Neural progenitor cell (in vitro differentiated cells): Measurements from ENCODE around the gene L3MBTL3. TPM values are rescaled to one million over a fixed set of nuclear protein-coding genes. Genes with fewer than 3 reads are reported as not detected.

ENCODE experiments used
- DNase-seq: peaks from one replicate; pipeline ENCODE4 v3.0.0-alpha.2; 2016; ENCODE audit warnings: low spot score
- H2AFZ ChIP-seq: fragments of 200-600 bp; sonication (generic); replicated peaks from 2 replicates; pipeline ENCODE4 v1.6.1; 2016; ENCODE audit warnings: antibody characterized with exemption
- H3F3A ChIP-seq: fragments of 200-600 bp; sonication (generic); 2 replicates; pipeline ENCODE4 v1.6.1; 2016; ENCODE audit warnings: antibody characterized with exemption, low read depth
- H3K27ac ChIP-seq: fragments of 200-600 bp; sonication (generic); 2 replicates; pipeline ENCODE4 v1.5.1; 2016; ENCODE audit warnings: mild to moderate bottlenecking
- H3K27me3 ChIP-seq: fragments of 200-600 bp; sonication (generic); 2 replicates; pipeline ENCODE4 v1.6.1; 2016; ENCODE audit warnings: mild to moderate bottlenecking, moderate library complexity
- H3K36me3 ChIP-seq: fragments of 200-600 bp; sonication (generic); 2 replicates; pipeline ENCODE4 v1.5.1; 2016
- H3K4me1 ChIP-seq: fragments of 200-600 bp; sonication (generic); 2 replicates; pipeline ENCODE4 v1.6.1; 2016; ENCODE audit warnings: mixed run types
- H3K4me2 ChIP-seq: fragments of 200-600 bp; sonication (generic); 2 replicates; pipeline ENCODE4 v1.6.1; 2016
- H3K4me3 ChIP-seq: fragments of 200-600 bp; sonication (generic); 2 replicates; pipeline ENCODE4 v1.5.1; 2016
- H3K79me2 ChIP-seq: fragments of 200-600 bp; sonication (generic); 2 replicates; pipeline ENCODE4 v1.6.1; 2016; ENCODE audit warnings: low read depth
- H3K9ac ChIP-seq: fragments of 200-600 bp; sonication (generic); 2 replicates; pipeline ENCODE4 v1.6.1; 2016
- H3K9me3 ChIP-seq: fragments of 200-600 bp; sonication (generic); 2 replicates; pipeline ENCODE4 v1.5.1; 2016; ENCODE audit warnings: low read depth
- H4K20me1 ChIP-seq: fragments of 200-600 bp; sonication (generic); 2 replicates; pipeline ENCODE4 v1.6.1; 2016; ENCODE audit warnings: low read depth
- H3K27ac Mint-ChIP-seq: 3 replicates; pipeline ENCODE4 v1.8.0; 2021; ENCODE audit warnings: mixed read lengths
- H3K27me3 Mint-ChIP-seq: 2 replicates; pipeline ENCODE4 v1.8.0; 2022; ENCODE audit warnings: low read depth, mild to moderate bottlenecking, inconsistent platforms, moderate library complexity, mixed read lengths; ENCODE audit not compliant: insufficient read depth
- H3K36me3 Mint-ChIP-seq: 3 replicates; pipeline ENCODE4 v1.8.0; 2021; ENCODE audit warnings: mixed read lengths
- H3K4me1 Mint-ChIP-seq: 3 replicates; pipeline ENCODE4 v1.8.0; 2021; ENCODE audit warnings: mixed read lengths
- H3K4me3 Mint-ChIP-seq: 3 replicates; pipeline ENCODE4 v1.8.0; 2021; ENCODE audit warnings: mild to moderate bottlenecking, moderate library complexity, mixed read lengths
- H3K9me3 Mint-ChIP-seq: 3 replicates; pipeline ENCODE4 v1.8.0; 2020; ENCODE audit warnings: mixed read lengths
- CTCF ChIP-seq: fragments of 200-600 bp; sonication (generic); IDR thresholded peaks from 2 replicates; pipeline ENCODE4 v1.5.1; 2017; ENCODE audit warnings: antibody characterized with exemption, mild to moderate bottlenecking
- EZH2 ChIP-seq: fragments of 200-600 bp; sonication (generic); IDR thresholded peaks from 2 replicates; pipeline ENCODE4 v1.6.1; 2017; ENCODE audit warnings: antibody characterized with exemption, mild to moderate bottlenecking, moderate library complexity
- EZH2phosphoT487 ChIP-seq: fragments of 200-600 bp; sonication (generic); IDR thresholded peaks from 2 replicates; pipeline ENCODE4 v1.6.1; 2017; ENCODE audit warnings: antibody characterized with exemption
- total RNA-seq: library from RNA; depleted of rRNA; stranded (reverse); fragments of >200 nt; gene quantifications from 2 replicates; pipeline ENCODE4 v1.2.3, GENCODE V29; 2015; ENCODE audit warnings: low replicate concordance

The L3MBTL3 gene
- total RNA-seq, 1 donor from 2014 or later, result 22.2 TPM

- Mint-ChIP-seq H3K4me1 (peaks cover 26% of the 10 kb centered on the region), H3K36me3 (peaks cover 13% of the 10 kb centered on the region), H3K27ac (peak overlapping the region; percentile 64), H3K27me3 (no peaks in the 10 kb centered on the region), H3K4me3 (no peak overlapping the region), H3K9me3 (no peaks in the 10 kb centered on the region)
- Histone ChIP-seq H2AFZ (no peak overlapping the region), H3K27ac (no peak overlapping the region), H3K4me3 (no peak overlapping the region), H4K20me1 (no peaks in the 10 kb centered on the region), H3F3A (no peaks in the 10 kb centered on the region), H3K79me2 (no peaks in the 10 kb centered on the region), H3K4me1 (no peaks in the 10 kb centered on the region), H3K36me3 (no peaks in the 10 kb centered on the region), H3K27me3 (no peaks in the 10 kb centered on the region), H3K9ac (no peak overlapping the region), H3K4me2 (no peak overlapping the region), H3K9me3 (no peaks in the 10 kb centered on the region)
- no peak for DNase-seq
- TF ChIP-seq EZH2phosphoT487, result no peak
- TF ChIP-seq EZH2, result no peak
- no peak for TF ChIP-seq CTCF
Measured at GRCh38 chr6:130069485-130069884, 51.1 kb downstream of the L3MBTL3 start.

- Mint-ChIP-seq H3K36me3 (peaks cover 17% of the 10 kb centered on the region), H3K4me3 (no peak overlapping the region), H3K27me3 (no peaks in the 10 kb centered on the region), H3K27ac (no peak overlapping the region), H3K9me3 (no peaks in the 10 kb centered on the region), H3K4me1 (peaks cover 31% of the 10 kb centered on the region)
- no peaks in the 10 kb centered on the region for H3K79me2 ChIP-seq
- no peak overlapping the region for H3K4me2 ChIP-seq
- no peaks in the 10 kb centered on the region for H3F3A ChIP-seq
- no peak for DNase-seq
- no peaks in the 10 kb centered on the region for H3K27me3 ChIP-seq
- no peaks in the 10 kb centered on the region for H4K20me1 ChIP-seq
- H3K9ac ChIP-seq, result no peak overlapping the region
- H2AFZ ChIP-seq, result no peak overlapping the region
- H3K27ac ChIP-seq, result no peak overlapping the region
- no peaks in the 10 kb centered on the region for H3K9me3 ChIP-seq
- H3K36me3 ChIP-seq, result no peaks in the 10 kb centered on the region
- H3K4me1 ChIP-seq, result no peaks in the 10 kb centered on the region
- H3K4me3 ChIP-seq, result no peak overlapping the region
- TF ChIP-seq EZH2phosphoT487 (no peak), EZH2 (no peak), CTCF (no peak)
Measured at GRCh38 chr6:130070326-130070725, 51.9 kb downstream of the L3MBTL3 start.

GRCh38 chr6:130070792-130071191 lies 52.4 kb downstream of the L3MBTL3 start:
- peak; percentile 7 for DNase-seq
- H3K27ac ChIP-seq, result no peak overlapping the region
- peaks cover 17% of the 10 kb centered on the region for H3K36me3 Mint-ChIP-seq
- no peaks in the 10 kb centered on the region for H3K27me3 ChIP-seq
- no peak overlapping the region for H2AFZ ChIP-seq
- H4K20me1 ChIP-seq, result no peaks in the 10 kb centered on the region
- H3K4me3 Mint-ChIP-seq, result no peak overlapping the region
- H3K9ac ChIP-seq, result no peak overlapping the region
- H3F3A ChIP-seq, result no peaks in the 10 kb centered on the region
- H3K36me3 ChIP-seq, result no peaks in the 10 kb centered on the region
- no peaks in the 10 kb centered on the region for H3K9me3 ChIP-seq
- no peaks in the 10 kb centered on the region for H3K9me3 Mint-ChIP-seq
- no peaks in the 10 kb centered on the region for H3K79me2 ChIP-seq
- peaks cover 1% of the 10 kb centered on the region for H3K4me1 ChIP-seq
- no peak overlapping the region for H3K4me3 ChIP-seq
- H3K27me3 Mint-ChIP-seq, result no peaks in the 10 kb centered on the region
- peaks cover 36% of the 10 kb centered on the region for H3K4me1 Mint-ChIP-seq
- TF ChIP-seq EZH2phosphoT487 (no peak), EZH2 (no peak), CTCF (no peak)
- H3K4me2 ChIP-seq, result no peak overlapping the region
- peak overlapping the region; percentile 65 for H3K27ac Mint-ChIP-seq
